ENCODE data around the gene POU2F2. TPM values are rescaled to one million over a fixed set of nuclear protein-coding genes. Genes with fewer than 3 reads are reported as not detected.

Gene POU2F2
- total and polyA plus RNA-seq, 2 donors (not counting 3 experiments of a cell fraction or from before 2014, with no cell fraction given), result 4.0 to 4.1 TPM

- H2AFZ ChIP-seq (ENCODE audit: low read depth, low read length), result peak within 1 kb of the TSS; percentile 41
- H3K79me2 ChIP-seq (ENCODE audit: control insufficient read depth, insufficient read depth, low read length), result no peaks in the 10 kb centered on the region
- H3K9ac ChIP-seq (replicated peaks; ENCODE audit: extremely low read depth, insufficient read depth, low read length), result no peak within 1 kb of the TSS
- TF ChIP-seq EZH2 (IDR thresholded peaks at IDR 0.05; ENCODE audit: borderline replicate concordance, low read depth, low read length, severe bottlenecking), result peak; percentile 3
- no peak for TF ChIP-seq GATA2 (IDR thresholded peaks at IDR 0.05; ENCODE audit: insufficient read depth, insufficient read length, low read depth, low read length)
- no peaks in the 10 kb centered on the region for H3K9me3 ChIP-seq (replicated peaks; ENCODE audit: control insufficient read depth, insufficient read depth, low read length)
- H3K4me2 ChIP-seq (ENCODE audit: insufficient read depth, low read length), result no peak within 1 kb of the TSS
- no peaks in the 10 kb centered on the region for H3K36me3 ChIP-seq (ENCODE audit: control insufficient read depth in 2 of 2, extremely low read depth in 1 of 2, insufficient read depth in 2 of 2, low read length in 2 of 2)
- dilution Hi-C loops (cut with MboI; ENCODE audit: extremely low pct_ligation_motif_present, low sequenced_read_pairs) (no loop called here), intact Hi-C loops (cut with micrococcal nuclease) (no loop called here)
- peaks cover 29 to 31% of the 10 kb centered on the region in 2 experiments for H3K27me3 ChIP-seq (ENCODE audit: control insufficient read depth in 2 of 2, insufficient read depth in 2 of 2, low read length in 2 of 2)
- ChIA-PET CTCF (no interaction called here), POLR2A (no interaction called here)
- DNase-seq (ENCODE audit: low read depth, low spot score) (no peak), FAIRE-seq (no peak)
- BruUV-seq (replicated peaks), result no TSS peak
- no peaks in the 10 kb centered on the region for H3K9me1 ChIP-seq (replicated peaks; ENCODE audit: control insufficient read depth, extremely low read depth, insufficient read depth, low read length)
- peak within 1 kb of the TSS in 1 of 3 experiments; percentile 31 for H3K4me3 ChIP-seq (replicated peaks in 1 of 3; ENCODE audit: insufficient read depth in 1 of 3, low read depth in 1 of 3, low read length in 3 of 3)
- H3K4me1 ChIP-seq (ENCODE audit: control insufficient read depth, extremely low read depth, insufficient read depth, low read length), result no peaks in the 10 kb centered on the region
- H4K20me1 ChIP-seq (replicated peaks; ENCODE audit: control insufficient read depth, extremely low read depth, insufficient read depth, low read length), result no peaks in the 10 kb centered on the region
- no peak within 1 kb of the TSS for H3K27ac ChIP-seq (ENCODE audit: insufficient read depth, low read depth, low read length)
Measured at GRCh38 chr19:42069619-42070351, 62.5 kb downstream of the POU2F2 start, which contains the start of gene GRIK5. Gene GRIK5, minus strand, starts transcription at chr19:42070206. Its CDS starts 4,436 bp downstream, at chr19:42065770.

GRCh38 chr19:42068756-42069571, 63.3 kb downstream of the POU2F2 start:
- dilution Hi-C loops (cut with MboI; ENCODE audit: extremely low pct_ligation_motif_present, low sequenced_read_pairs), result no loop called here
- no peaks in the 10 kb centered on the region for H3K9me1 ChIP-seq (replicated peaks; ENCODE audit: control insufficient read depth, extremely low read depth, insufficient read depth, low read length)
- no peak overlapping the region for H3K9ac ChIP-seq (replicated peaks; ENCODE audit: extremely low read depth, insufficient read depth, low read length)
- intact Hi-C loops (cut with micrococcal nuclease), result no loop called here
- H3K9me3 ChIP-seq (replicated peaks; ENCODE audit: control insufficient read depth, insufficient read depth, low read length), result no peaks in the 10 kb centered on the region
- H2AFZ ChIP-seq (ENCODE audit: low read depth, low read length), result peak overlapping the region; percentile 26
- H3K27me3 ChIP-seq (ENCODE audit: control insufficient read depth in 2 of 2, insufficient read depth in 2 of 2, low read length in 2 of 2), result peaks cover 29 to 31% of the 10 kb centered on the region in 2 experiments
- no peak overlapping the region for H3K4me2 ChIP-seq (ENCODE audit: insufficient read depth, low read length)
- no TSS peak for BruUV-seq (replicated peaks)
- H3K27ac ChIP-seq (ENCODE audit: insufficient read depth, low read depth, low read length), result no peak overlapping the region
- ChIA-PET POLR2A (no interaction called here), CTCF (no interaction called here)
- no peaks in the 10 kb centered on the region for H3K4me1 ChIP-seq (ENCODE audit: control insufficient read depth, extremely low read depth, insufficient read depth, low read length)
- no peak overlapping the region for H3K4me3 ChIP-seq (replicated peaks in 1 of 3; ENCODE audit: insufficient read depth in 1 of 3, low read depth in 1 of 3, low read length in 3 of 3)
- DNase-seq (ENCODE audit: low read depth, low spot score), result no peak
- FAIRE-seq, result no peak
- no peaks in the 10 kb centered on the region for H3K36me3 ChIP-seq (ENCODE audit: control insufficient read depth in 2 of 2, extremely low read depth in 1 of 2, insufficient read depth in 2 of 2, low read length in 2 of 2)
- no peak for TF ChIP-seq GATA2 (IDR thresholded peaks at IDR 0.05; ENCODE audit: insufficient read depth, insufficient read length, low read depth, low read length)
- TF ChIP-seq EZH2 (IDR thresholded peaks at IDR 0.05; ENCODE audit: borderline replicate concordance, low read depth, low read length, severe bottlenecking), result peak; percentile 60
- TF ChIP-seq MAX (IDR thresholded peaks at IDR 0.05; ENCODE audit: insufficient read depth, insufficient read length), result no peak
- TF ChIP-seq FOS (IDR thresholded peaks at IDR 0.05; ENCODE audit: borderline replicate concordance, insufficient read depth, low read length), result no peak
- TF ChIP-seq POLR2A (IDR thresholded peaks at IDR 0.05; ENCODE audit: low read depth, low read length), result no peak
- TF ChIP-seq, protein P1, sequence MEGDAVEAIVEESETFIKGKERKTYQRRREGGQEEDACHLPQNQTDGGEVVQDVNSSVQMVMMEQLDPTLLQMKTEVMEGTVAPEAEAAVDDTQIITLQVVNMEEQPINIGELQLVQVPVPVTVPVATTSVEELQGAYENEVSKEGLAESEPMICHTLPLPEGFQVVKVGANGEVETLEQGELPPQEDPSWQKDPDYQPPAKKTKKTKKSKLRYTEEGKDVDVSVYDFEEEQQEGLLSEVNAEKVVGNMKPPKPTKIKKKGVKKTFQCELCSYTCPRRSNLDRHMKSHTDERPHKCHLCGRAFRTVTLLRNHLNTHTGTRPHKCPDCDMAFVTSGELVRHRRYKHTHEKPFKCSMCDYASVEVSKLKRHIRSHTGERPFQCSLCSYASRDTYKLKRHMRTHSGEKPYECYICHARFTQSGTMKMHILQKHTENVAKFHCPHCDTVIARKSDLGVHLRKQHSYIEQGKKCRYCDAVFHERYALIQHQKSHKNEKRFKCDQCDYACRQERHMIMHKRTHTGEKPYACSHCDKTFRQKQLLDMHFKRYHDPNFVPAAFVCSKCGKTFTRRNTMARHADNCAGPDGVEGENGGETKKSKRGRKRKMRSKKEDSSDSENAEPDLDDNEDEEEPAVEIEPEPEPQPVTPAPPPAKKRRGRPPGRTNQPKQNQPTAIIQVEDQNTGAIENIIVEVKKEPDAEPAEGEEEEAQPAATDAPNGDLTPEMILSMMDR (IDR thresholded peaks at IDR 0.05; ENCODE audit: extremely low read depth in 1 of 2, insufficient read depth in 1 of 2, low read depth in 1 of 2, low read length in 2 of 2), result no peak
- H4K20me1 ChIP-seq (replicated peaks; ENCODE audit: control insufficient read depth, extremely low read depth, insufficient read depth, low read length), result no peaks in the 10 kb centered on the region
- H3K79me2 ChIP-seq (ENCODE audit: control insufficient read depth, insufficient read depth, low read length), result no peaks in the 10 kb centered on the region
